PC-3 (cell line): Measurements from ENCODE around the gene PELO. TPM values are rescaled to one million over a fixed set of nuclear protein-coding genes. Genes with fewer than 3 reads are reported as not detected.

Experiments
- ATAC-seq: fragments of 200-7000 bp; cut with Tn5 transposase; 2 replicates; pipeline ENCODE4 v1.9.1; 2020; ENCODE audit warnings: mild to moderate bottlenecking, moderate library complexity
- BruUV-seq: library from RNA; stranded (reverse); fragments of 400-500 nt; replicated peaks from 2 replicates; lab custom pipeline; 2021; lab: Mats Ljungman, UMichigan
- CTCF ChIA-PET: fragments of 300-600 bp; sonication (Branson Sonifier 250); formaldehyde crosslinking; loops from one replicate; lab custom pipeline; 2022; ENCODE audit warnings: antibody characterized with exemption; lab: Charles Lee
- POLR2A ChIA-PET: fragments of 300-600 bp; sonication (Branson Sonifier 250); formaldehyde crosslinking; loops from one replicate; lab custom pipeline; 2022; ENCODE audit warnings: antibody characterized with exemption; ENCODE audit not compliant: unreplicated experiment; lab: Charles Lee
- DNase-seq: peaks from one replicate; pipeline ENCODE4 v3.0.0-alpha.2; 2015
- H2AFZ ChIP-seq: fragments of 300-600 bp; sonication (generic); 2 replicates; pipeline ENCODE4 v1.6.0; 2016; ENCODE audit warnings: antibody characterized with exemption, low read length
- H3F3A ChIP-seq: fragments of 300-600 bp; sonication (generic); one replicate; pipeline ENCODE4 v1.6.0; 2017; ENCODE audit warnings: antibody characterized with exemption, low read length, control low read depth, mild to moderate bottlenecking; ENCODE audit not compliant: unreplicated experiment
- H3K27ac ChIP-seq: fragments of 300-600 bp; sonication (generic); 2 replicates; pipeline ENCODE4 v1.5.1; 2016; ENCODE audit warnings: mild to moderate bottlenecking, low read length
- H3K27me3 ChIP-seq: fragments of 300-600 bp; sonication (generic); 2 replicates; pipeline ENCODE4 v1.6.1; 2016; ENCODE audit warnings: low read length, mixed read lengths
- H3K36me3 ChIP-seq: fragments of 300-600 bp; sonication (generic); 2 replicates; pipeline ENCODE4 v1.6.1; 2016; ENCODE audit warnings: low read depth, mixed run types, low read length, mixed read lengths
- H3K4me1 ChIP-seq: fragments of 300-600 bp; sonication (generic); 2 replicates; pipeline ENCODE4 v1.5.1; 2016; ENCODE audit warnings: low read length; ENCODE audit not compliant: insufficient read depth
- H3K4me2 ChIP-seq: fragments of 300-600 bp; sonication (generic); 2 replicates; pipeline ENCODE4 v1.6.0; 2016; ENCODE audit warnings: low read length
- H3K4me3 ChIP-seq: fragments of 300-600 bp; sonication (generic); 2 replicates; pipeline ENCODE4 v1.5.1; 2016; ENCODE audit warnings: mild to moderate bottlenecking, low read length, mixed read lengths
- H3K79me2 ChIP-seq: fragments of 300-600 bp; sonication (generic); 2 replicates; pipeline ENCODE4 v1.6.1; 2017; ENCODE audit warnings: low read length, mixed read lengths
- H3K9ac ChIP-seq: fragments of 300-600 bp; sonication (generic); 2 replicates; pipeline ENCODE4 v1.6.0; 2016; ENCODE audit warnings: mild to moderate bottlenecking, low read length
- H3K9me2 ChIP-seq: fragments of 300-600 bp; sonication (generic); replicated peaks from 2 replicates; pipeline ENCODE4 v1.6.1; 2016; ENCODE audit warnings: mixed run types, low read length, mixed read lengths
- H3K9me3 ChIP-seq: fragments of 300-600 bp; sonication (generic); 2 replicates; pipeline ENCODE4 v1.6.1; 2016; ENCODE audit warnings: low read length, mixed read lengths
- H4K20me1 ChIP-seq: fragments of 300-600 bp; sonication (generic); 2 replicates; pipeline ENCODE4 v1.6.1; 2016; ENCODE audit warnings: low read length, mixed read lengths
- CTCF ChIP-seq: fragments of 300-600 bp; sonication (generic); conservative IDR thresholded peaks from 2 replicates; pipeline ENCODE4 v1.5.1; 2017; ENCODE audit warnings: antibody characterized with exemption, low read depth, mild to moderate bottlenecking, low read length
- EZH2 ChIP-seq: fragments of 300-600 bp; sonication (generic); IDR thresholded peaks from one replicate; pipeline ENCODE4 v1.6.1; 2017; ENCODE audit warnings: antibody characterized with exemption, mild to moderate bottlenecking, low read length; ENCODE audit not compliant: unreplicated experiment
- EZH2phosphoT487 ChIP-seq: fragments of 300-600 bp; sonication (generic); IDR thresholded peaks from 2 replicates; pipeline ENCODE4 v1.6.1; 2018; ENCODE audit warnings: mild to moderate bottlenecking, antibody characterized with exemption, low read length, borderline replicate concordance
- intact Hi-C: fragments of 100-400 bp; cut with micrococcal nuclease; formaldehyde crosslinking; loops from 2 replicates; pipeline ENCODE4 v1.9.0; 2023
- total RNA-seq: library from RNA; depleted of rRNA; stranded (reverse); fragments of >200 nt; gene quantifications from 2 replicates; pipeline ENCODE4 v1.2.3, GENCODE V29; 2014

The PELO gene
- total RNA-seq, 1 experiment from 2014 or later = 45.3 TPM

- Histone ChIP-seq H3K79me2 (no peaks in the 10 kb centered on the region), H2AFZ (no peak overlapping the region), H3K27ac (no peak overlapping the region), H3K4me2 (no peak overlapping the region), H3K9me3 (no peaks in the 10 kb centered on the region), H3K9ac (no peak overlapping the region), H3K9me2 (no peaks in the 10 kb centered on the region), H3F3A (no peaks in the 10 kb centered on the region), H3K4me3 (no peak overlapping the region), H3K36me3 (no peaks in the 10 kb centered on the region), H3K27me3 (no peaks in the 10 kb centered on the region), H4K20me1 (no peaks in the 10 kb centered on the region), H3K4me1 (no peaks in the 10 kb centered on the region)
- no TSS peak for BruUV-seq
- DNase-seq = no peak
- ChIA-PET POLR2A (no interaction called here), CTCF (interaction anchor here (0.7 kb wide), 1 partner anchor 20 kb away, joined by 3 read pairs; no protein-coding TSS in a partner anchor)
- TF ChIP-seq EZH2 = no peak
- intact Hi-C loops = no loop called here
- ATAC-seq = no peak
Observed at GRCh38 chr5:52767766-52768480, 19.8 kb upstream of the PELO start.

- Histone ChIP-seq H3K27me3 (no peaks in the 10 kb centered on the region), H4K20me1 (no peaks in the 10 kb centered on the region), H3K4me1 (no peaks in the 10 kb centered on the region), H3K79me2 (no peaks in the 10 kb centered on the region), H3K9me3 (no peaks in the 10 kb centered on the region), H3K36me3 (no peaks in the 10 kb centered on the region), H3K9ac (no peak overlapping the region), H3K4me2 (no peak overlapping the region), H3K4me3 (no peak overlapping the region), H3K9me2 (no peaks in the 10 kb centered on the region), H2AFZ (no peak overlapping the region), H3K27ac (no peak overlapping the region), H3F3A (no peaks in the 10 kb centered on the region)
- DNase-seq = no peak
- TF ChIP-seq EZH2 = no peak
- no peak for TF ChIP-seq EZH2phosphoT487
- TF ChIP-seq CTCF = no peak
- ATAC-seq = no peak
- ChIA-PET CTCF (no interaction called here), POLR2A (no interaction called here)
- BruUV-seq = no TSS peak
- intact Hi-C loops = no loop called here
Observed at GRCh38 chr5:52769061-52769460, 18.7 kb upstream of the PELO start.

- Histone ChIP-seq H3K9me3 (no peaks in the 10 kb centered on the region), H3K4me3 (no peak overlapping the region), H3K27me3 (no peaks in the 10 kb centered on the region), H3K27ac (no peak overlapping the region), H3K4me2 (no peak overlapping the region), H3K9me2 (no peaks in the 10 kb centered on the region), H3F3A (no peaks in the 10 kb centered on the region), H2AFZ (no peak overlapping the region), H4K20me1 (no peaks in the 10 kb centered on the region), H3K79me2 (no peaks in the 10 kb centered on the region), H3K4me1 (no peaks in the 10 kb centered on the region), H3K9ac (no peak overlapping the region), H3K36me3 (no peaks in the 10 kb centered on the region)
- POLR2A ChIA-PET = no interaction called here
- TF ChIP-seq EZH2phosphoT487 (no peak), CTCF (no peak), EZH2 (no peak)
- no peak for DNase-seq
- CTCF ChIA-PET = no interaction called here
- ATAC-seq = no peak
- no TSS peak for BruUV-seq
- intact Hi-C loops = no loop called here
Observed at GRCh38 chr5:52770287-52770939, 17.3 kb upstream of the PELO start.
